ENCODE measurements around the gene SYT8. TPM values are rescaled to one million over a fixed set of nuclear protein-coding genes. Genes with fewer than 3 reads are reported as not detected.
"Not testable (repeated sequence)": the region's sequence is repeated elsewhere in the genome, so short reads cannot be mapped to it uniquely, and the experiment has no call there.

Gene SYT8
- total and polyA plus RNA-seq, 2 donors from 2014 or later: 1.2 to 1.7 TPM

- Histone ChIP-seq H3K27ac (ENCODE audit: low read depth in 2 of 2, low read length in 2 of 2) (no peak overlapping the region), H3K27me3 (ENCODE audit: control insufficient read depth, insufficient read depth, low read length) (no peaks in the 10 kb centered on the region), H3K36me3 (ENCODE audit: control insufficient read depth in 2 of 3, insufficient read depth in 3 of 3, low read length in 3 of 3) (no peaks in the 10 kb centered on the region), H3K4me1 (ENCODE audit: control insufficient read depth in 2 of 3, insufficient read depth in 2 of 3, low read depth in 1 of 3, low read length in 3 of 3) (no peaks in the 10 kb centered on the region), H3K4me3 (ENCODE audit: low read length in 3 of 3) (no peak overlapping the region), H3K9me3 (ENCODE audit: control insufficient read depth in 2 of 3, insufficient read depth in 1 of 3, low read length in 3 of 3) (peaks cover 0 to 2% (median 0%) of the 10 kb centered on the region in 3 donors), H3K9ac (ENCODE audit: low read length in 3 of 3) (no peak overlapping the region)
- FAIRE-seq (no peak), DNase-seq (no peak)
- TF ChIP-seq CTCF (IDR thresholded peaks at IDR 0.05; ENCODE audit: borderline replicate concordance, extremely low read depth, insufficient read depth): no peak
- intact Hi-C loops (cut with DNase I): no loop called here
Measured at GRCh38 chr11:1812801-1813200, 22.0 kb upstream of the SYT8 start.

- H3K27ac ChIP-seq (ENCODE audit: low read depth in 2 of 2, low read length in 2 of 2); FAIRE-seq; H3K4me3 ChIP-seq (ENCODE audit: low read length in 3 of 3); H3K9ac ChIP-seq (ENCODE audit: low read length in 3 of 3); intact Hi-C loops (cut with DNase I); H3K36me3 ChIP-seq (ENCODE audit: control insufficient read depth in 2 of 3, insufficient read depth in 3 of 3, low read length in 3 of 3); H3K9me3 ChIP-seq (ENCODE audit: control insufficient read depth in 2 of 3, insufficient read depth in 1 of 3, low read length in 3 of 3); H3K4me1 ChIP-seq (ENCODE audit: control insufficient read depth in 2 of 3, insufficient read depth in 2 of 3, low read depth in 1 of 3, low read length in 3 of 3); DNase-seq; H3K27me3 ChIP-seq (ENCODE audit: control insufficient read depth, insufficient read depth, low read length): not testable (repeated sequence)
Measured at GRCh38 chr11:1813356-1813755, 21.4 kb upstream of the SYT8 start.

GRCh38 chr11:1814691-1815090, 20.1 kb upstream of the SYT8 start:
- FAIRE-seq (no peak), DNase-seq (no peak)
- H3K4me1 ChIP-seq (ENCODE audit: control insufficient read depth in 2 of 3, insufficient read depth in 2 of 3, low read depth in 1 of 3, low read length in 3 of 3): no peaks in the 10 kb centered on the region
- H3K9me3 ChIP-seq (ENCODE audit: control insufficient read depth in 2 of 3, insufficient read depth in 1 of 3, low read length in 3 of 3): peaks cover 0 to 12% (median 2%) of the 10 kb centered on the region in 3 donors
- intact Hi-C loops (cut with DNase I): no loop called here
- H3K9ac ChIP-seq (ENCODE audit: low read length in 3 of 3): no peak overlapping the region
- TF ChIP-seq CTCF (IDR thresholded peaks at IDR 0.05; ENCODE audit: borderline replicate concordance, extremely low read depth, insufficient read depth): no peak
- no peak overlapping the region for H3K4me3 ChIP-seq (ENCODE audit: low read length in 3 of 3)
- no peaks in the 10 kb centered on the region for H3K36me3 ChIP-seq (ENCODE audit: control insufficient read depth in 2 of 3, insufficient read depth in 3 of 3, low read length in 3 of 3)
- H3K27ac ChIP-seq (ENCODE audit: low read depth in 2 of 2, low read length in 2 of 2): no peak overlapping the region
- no peaks in the 10 kb centered on the region for H3K27me3 ChIP-seq (ENCODE audit: control insufficient read depth, insufficient read depth, low read length)

GRCh38 chr11:1815311-1815710, 19.5 kb upstream of the SYT8 start:
- H3K27me3 ChIP-seq (ENCODE audit: control insufficient read depth, insufficient read depth, low read length): no peaks in the 10 kb centered on the region
- H3K4me3 ChIP-seq (ENCODE audit: low read length in 3 of 3): no peak overlapping the region
- peaks cover 0 to 12% (median 2%) of the 10 kb centered on the region in 3 donors for H3K9me3 ChIP-seq (ENCODE audit: control insufficient read depth in 2 of 3, insufficient read depth in 1 of 3, low read length in 3 of 3)
- no peaks in the 10 kb centered on the region for H3K4me1 ChIP-seq (ENCODE audit: control insufficient read depth in 2 of 3, insufficient read depth in 2 of 3, low read depth in 1 of 3, low read length in 3 of 3)
- no peak overlapping the region for H3K27ac ChIP-seq (ENCODE audit: low read depth in 2 of 2, low read length in 2 of 2)
- intact Hi-C loops (cut with DNase I): no loop called here
- no peak for DNase-seq
- no peak for FAIRE-seq
- H3K9ac ChIP-seq (ENCODE audit: low read length in 3 of 3): no peak overlapping the region
- TF ChIP-seq CTCF (IDR thresholded peaks at IDR 0.05; ENCODE audit: borderline replicate concordance, extremely low read depth, insufficient read depth): no peak
- no peaks in the 10 kb centered on the region for H3K36me3 ChIP-seq (ENCODE audit: control insufficient read depth in 2 of 3, insufficient read depth in 3 of 3, low read length in 3 of 3)
